ENCODE results near the gene ACTC1.

Gene ACTC1

GRCh38 chr15:34755419-34755773 lies 40.0 kb downstream of the ACTC1 start:
- DNase-seq: no peak

GRCh38 chr15:34754674-34755418 lies 40.5 kb downstream of the ACTC1 start, which contains the start of gene GJD2:
TSS of gene GJD2 (minus strand) at chr15:34754998. CDS start at chr15:34754488, 510 bp downstream.
- no peak for DNase-seq

GRCh38 chr15:34754171-34754601 lies 41.2 kb downstream of the ACTC1 start:
- DNase-seq: no peak

GRCh38 chr15:34753236-34753894 lies 42.0 kb downstream of the ACTC1 start:
- no peak for DNase-seq

- no peak for DNase-seq
Measured at GRCh38 chr15:34749691-34750090, 45.7 kb downstream of the ACTC1 start.

All from SHP77 treated with DMSO at 0.1 percent for 48 hours (cell line).